Stimulated activated CD4-positive, alpha-beta T cell treated with anti-CD3 and anti-CD28 coated beads, Interleukin-4, amount 100 ng/mL, for 1 hour (primary cell): Measurements from ENCODE around the gene CYB561A3.

Source experiments
- DNase-seq: peaks from one replicate; pipeline ENCODE4 v3.0.0-alpha.2; 2020

Gene CYB561A3

DNA sequence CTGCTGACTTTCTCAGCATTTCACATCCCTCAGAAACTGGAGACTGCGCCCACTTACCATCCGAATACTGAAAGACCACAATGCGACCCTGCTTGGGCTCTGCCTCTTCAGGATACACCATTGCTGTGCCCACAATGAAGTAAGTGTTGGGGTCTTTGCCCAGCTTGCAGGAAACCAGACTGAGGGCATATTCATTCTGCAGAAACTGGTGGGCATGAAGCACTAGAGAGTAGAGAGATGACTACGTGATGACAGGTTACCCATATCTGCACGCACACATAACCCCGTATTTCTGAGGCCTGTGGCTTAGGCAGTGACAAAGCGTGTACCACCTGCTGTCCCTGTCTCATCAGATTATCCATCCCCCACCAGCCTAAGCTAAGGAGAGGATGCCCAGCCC, 51.9 kb downstream of the CYB561A3 start:
- DNase-seq: no peak

- no peak for DNase-seq
These were observed 52.5 kb downstream of the CYB561A3 start for GRCh38 chr11:61309141-61309540.

DNA sequence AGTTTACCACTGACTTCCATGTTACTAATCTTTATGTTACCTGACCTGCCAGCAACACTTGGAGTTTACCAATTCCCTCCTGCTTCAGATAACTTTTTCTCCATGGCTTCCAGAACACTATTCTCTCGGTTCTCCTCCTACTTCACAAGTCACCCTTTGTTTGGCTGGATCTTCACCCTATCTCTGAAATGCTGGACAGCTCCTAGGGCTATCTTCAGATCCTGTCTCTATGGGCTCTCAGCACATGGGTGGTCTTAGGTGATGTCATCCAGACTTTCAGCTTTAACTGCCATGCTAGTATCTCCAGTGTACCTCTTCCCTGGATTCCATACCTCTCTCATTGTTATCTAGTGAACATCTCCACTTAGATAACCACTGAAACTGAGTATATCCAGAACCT, 54.3 kb downstream of the CYB561A3 start:
- no peak for DNase-seq

DNA sequence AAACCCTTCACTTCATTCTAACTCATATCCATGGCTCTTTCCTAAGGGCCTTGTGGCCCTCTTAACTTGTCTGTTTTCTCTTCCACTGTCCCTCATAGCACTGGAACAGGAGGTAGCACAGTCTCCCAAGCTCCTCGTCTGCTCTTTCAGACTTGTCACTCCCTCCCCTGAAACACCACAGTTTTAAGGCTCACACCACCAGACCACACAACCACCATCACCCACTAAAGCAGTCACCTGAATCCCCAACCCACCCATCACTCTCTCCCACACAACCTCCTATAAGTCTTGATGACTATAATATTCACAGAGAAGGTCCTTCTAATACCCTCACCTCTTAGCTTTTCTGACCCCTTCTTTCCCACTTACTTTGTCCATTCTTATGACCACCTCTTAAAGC, 55.5 kb downstream of the CYB561A3 start:
- no peak for DNase-seq

GRCh38 chr11:61305417-61305816, 56.3 kb downstream of the CYB561A3 start:
- DNase-seq: no peak

- DNase-seq: no peak
These were observed 58.0 kb downstream of the CYB561A3 start for GRCh38 chr11:61303725-61304124.

- no peak for DNase-seq
These were observed 59.1 kb downstream of the CYB561A3 start for GRCh38 chr11:61302550-61302949.
